Measurements from ENCODE around the gene NOS1AP. TPM values are rescaled to one million over a fixed set of nuclear protein-coding genes. Genes with fewer than 3 reads are reported as not detected.

The NOS1AP gene
- total RNA-seq, 1 experiment from 2014 or later = 2.6 TPM

GRCh38 chr1:162381383-162381782 is 311.9 kb downstream of the NOS1AP start, which contains the start of gene C1orf226:
C1orf226 (plus strand) TSS chr1:162381728; CDS start chr1:162381902, 174 bp downstream.
- CTCF ChIA-PET = interaction anchor here (0.6 to 1.5 kb wide), 4 partner anchors 10 to 344 kb away, joined by 4 to 11 read pairs (median 6); no protein-coding TSS in a partner anchor
- peak; percentile 87 for ATAC-seq

GRCh38 chr1:162381941-162382750 is 312.7 kb downstream of the NOS1AP start:
- H3K4me3 ChIP-seq (ENCODE audit: low read length) = peak overlapping the region; percentile 49
- POLR2A ChIA-PET (ENCODE audit: unreplicated experiment) = interaction anchor here (0.6 kb wide), 1 partner anchor 528 kb away, joined by 5 read pairs; no protein-coding TSS in a partner anchor
- no peaks in the 10 kb centered on the region for H3K9me3 ChIP-seq (ENCODE audit: low read length)
- TSS peak; percentile 74 for BruUV-seq (replicated peaks)
- CTCF ChIA-PET = interaction anchor here (0.6 to 1.2 kb wide), 3 partner anchors 10 to 345 kb away, joined by 4 to 11 read pairs (median 7); no protein-coding TSS in a partner anchor
- intact Hi-C loops (cut with micrococcal nuclease) = no loop called here
- peak overlapping the region; percentile 76 for H3K9ac ChIP-seq (ENCODE audit: low read length)
- H3K36me3 ChIP-seq (ENCODE audit: low read depth, low read length) = no peaks in the 10 kb centered on the region
- no peaks in the 10 kb centered on the region for H3F3A ChIP-seq (ENCODE audit: low read length, unreplicated experiment)
- peaks cover 27% of the 10 kb centered on the region for H3K4me1 ChIP-seq (ENCODE audit: insufficient read depth, low read length)
- no peaks in the 10 kb centered on the region for H3K27me3 ChIP-seq (ENCODE audit: low read length)
- DNase-seq (no peak), ATAC-seq (peak; percentile 32)
- TF ChIP-seq EZH2 (IDR thresholded peaks at IDR 0.05; ENCODE audit: low read length, unreplicated experiment) (no peak), CTCF (conservative IDR thresholded peaks at IDR 0.05; ENCODE audit: low read depth, low read length) (no peak), EZH2phosphoT487 (IDR thresholded peaks at IDR 0.05; ENCODE audit: borderline replicate concordance, low read length) (no peak)
- no peaks in the 10 kb centered on the region for H4K20me1 ChIP-seq (ENCODE audit: low read length)
- peak overlapping the region; percentile 81 for H3K4me2 ChIP-seq (ENCODE audit: low read length)
- no peaks in the 10 kb centered on the region for H3K79me2 ChIP-seq (ENCODE audit: low read length)
- peak overlapping the region; percentile 50 for H2AFZ ChIP-seq (ENCODE audit: low read length)
- no peaks in the 10 kb centered on the region for H3K9me2 ChIP-seq (replicated peaks; ENCODE audit: low read length)
- peak overlapping the region; percentile 95 for H3K27ac ChIP-seq (ENCODE audit: low read length)

More at GRCh38 chr1:162381383-162381782, 311.9 kb downstream of the NOS1AP start, which contains the start of gene C1orf226:
- Histone ChIP-seq H3K79me2 (ENCODE audit: low read length) (no peaks in the 10 kb centered on the region), H3K4me1 (ENCODE audit: insufficient read depth, low read length) (peaks cover 27% of the 10 kb centered on the region), H2AFZ (ENCODE audit: low read length) (peak within 1 kb of the TSS; percentile 50), H3K36me3 (ENCODE audit: low read depth, low read length) (no peaks in the 10 kb centered on the region), H3K4me2 (ENCODE audit: low read length) (peak within 1 kb of the TSS; percentile 81), H3F3A (ENCODE audit: low read length, unreplicated experiment) (no peaks in the 10 kb centered on the region), H3K9me2 (replicated peaks; ENCODE audit: low read length) (no peaks in the 10 kb centered on the region), H3K9me3 (ENCODE audit: low read length) (no peaks in the 10 kb centered on the region), H4K20me1 (ENCODE audit: low read length) (no peaks in the 10 kb centered on the region), H3K27ac (ENCODE audit: low read length) (peak within 1 kb of the TSS; percentile 95), H3K4me3 (ENCODE audit: low read length) (peak within 1 kb of the TSS; percentile 49), H3K9ac (ENCODE audit: low read length) (peak within 1 kb of the TSS; percentile 76), H3K27me3 (ENCODE audit: low read length) (no peaks in the 10 kb centered on the region)
- POLR2A ChIA-PET (ENCODE audit: unreplicated experiment) = interaction anchor here (0.5 to 0.6 kb wide), 3 partner anchors 9 to 529 kb away, joined by 3 to 5 read pairs (median 3); no protein-coding TSS in a partner anchor
- DNase-seq = peak; percentile 98
- no TSS peak for BruUV-seq (replicated peaks)
- intact Hi-C loops (cut with micrococcal nuclease) = no loop called here
- TF ChIP-seq CTCF (conservative IDR thresholded peaks at IDR 0.05; ENCODE audit: low read depth, low read length) = no peak
- TF ChIP-seq EZH2 (IDR thresholded peaks at IDR 0.05; ENCODE audit: low read length, unreplicated experiment) = no peak
- TF ChIP-seq EZH2phosphoT487 (IDR thresholded peaks at IDR 0.05; ENCODE audit: borderline replicate concordance, low read length) = no peak
